GM06990 (cell line): ENCODE results near the gene TPT1.
"Not testable (repeated sequence)": the region's sequence is repeated elsewhere in the genome, so short reads cannot be mapped to it uniquely, and the experiment has no call there.

Source experiments
- DNase-seq: peaks from one replicate; pipeline ENCODE4 v3.0.0-alpha.2; 2011; ENCODE audit not compliant: insufficient read length; ENCODE audit errors: extremely low read depth
- H3K27me3 ChIP-seq: replicated peaks from 2 replicates; pipeline ENCODE4 v1.6.0; 2011; ENCODE audit warnings: low read length; ENCODE audit not compliant: control insufficient read depth, insufficient read depth
- H3K36me3 ChIP-seq: 2 replicates; pipeline ENCODE4 v1.5.1; 2011; ENCODE audit warnings: low read length; ENCODE audit not compliant: control insufficient read depth, insufficient read depth
- H3K4me3 ChIP-seq: replicated peaks from 2 replicates; pipeline ENCODE4 v1.5.1; 2011; ENCODE audit warnings: low read depth, mild to moderate bottlenecking, control low read depth, low read length
- TF ChIP-seq, protein P1 (sequence below): IDR thresholded peaks from 2 replicates; pipeline ENCODE4 v1.5.1; 2011; ENCODE audit warnings: low read length, control low read depth, mild to moderate bottlenecking, inconsistent platforms; ENCODE audit not compliant: insufficient read depth, poor library complexity, severe bottlenecking

The TPT1 gene

DNA sequence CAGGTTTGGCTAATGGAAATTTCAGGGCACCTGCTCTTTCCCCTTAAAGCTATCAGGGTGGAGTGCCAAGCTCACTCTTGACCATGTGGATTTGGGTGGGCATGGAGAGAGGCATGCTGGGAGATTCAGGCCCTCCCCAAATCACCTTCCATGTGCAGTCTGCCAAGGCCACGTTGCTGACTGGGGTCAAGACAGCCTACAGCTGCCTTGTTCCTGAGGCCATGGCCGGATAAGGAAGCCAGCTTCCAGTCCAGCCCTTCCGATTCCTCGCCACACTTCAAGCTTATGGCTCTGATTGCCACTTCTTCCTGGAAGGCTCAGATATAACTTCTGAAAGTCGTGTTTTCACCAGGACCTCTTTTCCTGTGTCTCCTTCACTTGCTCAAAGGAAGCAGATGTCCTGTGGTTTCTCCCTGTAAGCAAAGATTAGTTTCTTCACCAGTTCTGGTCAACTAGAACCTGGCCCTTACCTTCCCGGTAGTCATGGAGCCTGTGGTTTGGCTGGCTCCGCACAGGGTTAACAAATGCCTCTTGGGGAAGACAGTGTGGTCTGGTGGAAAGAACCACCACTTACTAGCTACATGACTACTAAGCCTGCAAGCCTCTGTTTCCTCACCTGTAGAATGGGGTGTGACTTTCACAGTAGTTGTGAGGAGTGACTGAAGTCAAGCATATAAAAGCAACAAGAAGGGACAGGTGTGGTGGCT lies 16.1 kb upstream of the TPT1 start:
- TF ChIP-seq, protein P1, sequence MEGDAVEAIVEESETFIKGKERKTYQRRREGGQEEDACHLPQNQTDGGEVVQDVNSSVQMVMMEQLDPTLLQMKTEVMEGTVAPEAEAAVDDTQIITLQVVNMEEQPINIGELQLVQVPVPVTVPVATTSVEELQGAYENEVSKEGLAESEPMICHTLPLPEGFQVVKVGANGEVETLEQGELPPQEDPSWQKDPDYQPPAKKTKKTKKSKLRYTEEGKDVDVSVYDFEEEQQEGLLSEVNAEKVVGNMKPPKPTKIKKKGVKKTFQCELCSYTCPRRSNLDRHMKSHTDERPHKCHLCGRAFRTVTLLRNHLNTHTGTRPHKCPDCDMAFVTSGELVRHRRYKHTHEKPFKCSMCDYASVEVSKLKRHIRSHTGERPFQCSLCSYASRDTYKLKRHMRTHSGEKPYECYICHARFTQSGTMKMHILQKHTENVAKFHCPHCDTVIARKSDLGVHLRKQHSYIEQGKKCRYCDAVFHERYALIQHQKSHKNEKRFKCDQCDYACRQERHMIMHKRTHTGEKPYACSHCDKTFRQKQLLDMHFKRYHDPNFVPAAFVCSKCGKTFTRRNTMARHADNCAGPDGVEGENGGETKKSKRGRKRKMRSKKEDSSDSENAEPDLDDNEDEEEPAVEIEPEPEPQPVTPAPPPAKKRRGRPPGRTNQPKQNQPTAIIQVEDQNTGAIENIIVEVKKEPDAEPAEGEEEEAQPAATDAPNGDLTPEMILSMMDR = no peak
- Histone ChIP-seq H3K27me3 (no peaks in the 10 kb centered on the region), H3K4me3 (no peak overlapping the region), H3K36me3 (peaks cover 2% of the 10 kb centered on the region; the same call in 1 of the 2 replicates)
- no peak for DNase-seq

DNA sequence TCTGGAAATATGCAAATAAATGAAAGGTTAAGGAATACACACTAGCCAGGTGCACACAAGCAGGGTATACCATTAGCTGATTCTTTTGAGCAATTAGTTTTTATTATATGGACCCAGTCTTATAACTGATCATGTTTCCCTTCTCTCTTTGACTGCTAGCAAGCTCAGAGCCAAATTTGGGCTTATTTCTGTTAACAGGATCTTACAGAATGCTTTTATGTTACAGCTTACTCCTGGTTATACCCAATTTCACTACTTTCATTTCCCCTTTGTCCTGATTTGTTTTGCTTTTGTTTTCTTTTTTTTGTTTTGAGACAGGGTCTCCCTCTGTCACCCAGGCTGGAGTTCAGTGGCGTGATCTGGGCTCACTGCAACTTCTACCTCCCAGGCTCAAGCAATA lies 12.9 kb upstream of the TPT1 start:
- no peak overlapping the region for H3K4me3 ChIP-seq
- peaks cover 2% of the 10 kb centered on the region for H3K36me3 ChIP-seq
- DNase-seq = no peak
- TF ChIP-seq, protein P1 = no peak
- no peaks in the 10 kb centered on the region for H3K27me3 ChIP-seq

DNA sequence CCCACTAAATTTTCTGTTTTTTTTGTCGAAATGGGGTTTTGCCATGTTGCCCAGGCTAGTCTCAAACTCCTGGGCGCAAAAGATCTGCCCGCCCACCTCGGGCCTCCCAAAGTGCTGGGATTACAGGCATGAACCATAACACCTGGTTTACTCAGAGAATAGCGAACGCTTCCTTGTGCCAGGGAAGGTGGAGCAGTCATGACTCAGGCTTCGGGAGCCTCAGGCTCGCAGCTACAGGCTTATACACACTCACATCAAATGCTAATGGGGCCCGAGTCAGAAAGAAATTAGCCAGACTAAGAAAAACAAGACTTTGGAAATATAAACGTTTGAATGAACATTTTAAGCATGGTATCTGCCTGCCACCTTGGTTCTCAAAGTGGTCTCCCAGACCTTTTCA lies 11.0 kb upstream of the TPT1 start:
- TF ChIP-seq, protein P1 = no peak
- DNase-seq = no peak
- Histone ChIP-seq H3K27me3 (no peaks in the 10 kb centered on the region), H3K4me3 (no peak overlapping the region), H3K36me3 (peaks cover 2% of the 10 kb centered on the region)

DNA sequence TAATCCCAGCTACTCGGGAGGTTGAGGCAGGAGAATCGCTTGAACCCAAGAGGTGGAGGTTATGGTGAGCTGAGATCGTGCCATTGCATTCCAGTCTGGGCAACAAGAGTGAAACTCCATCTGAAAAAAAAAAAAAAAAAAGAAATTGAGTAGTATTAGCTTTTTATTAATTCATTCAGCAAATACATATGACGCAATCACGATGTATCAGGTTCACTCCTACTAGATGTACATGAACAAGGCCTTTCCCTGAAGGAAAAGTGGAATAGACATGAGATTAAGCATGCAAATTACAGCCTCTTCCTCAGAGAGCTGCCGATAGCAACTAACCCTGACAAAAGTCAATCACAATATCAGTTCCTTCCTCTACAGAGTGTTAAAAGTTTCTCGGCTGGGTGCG lies 9.2 kb upstream of the TPT1 start:
- DNase-seq = no peak
- Histone ChIP-seq H3K36me3 (no peaks in the 10 kb centered on the region; the same call in none of the 2 replicates), H3K27me3 (no peaks in the 10 kb centered on the region), H3K4me3 (no peak overlapping the region)
- TF ChIP-seq, protein P1 = no peak

DNA sequence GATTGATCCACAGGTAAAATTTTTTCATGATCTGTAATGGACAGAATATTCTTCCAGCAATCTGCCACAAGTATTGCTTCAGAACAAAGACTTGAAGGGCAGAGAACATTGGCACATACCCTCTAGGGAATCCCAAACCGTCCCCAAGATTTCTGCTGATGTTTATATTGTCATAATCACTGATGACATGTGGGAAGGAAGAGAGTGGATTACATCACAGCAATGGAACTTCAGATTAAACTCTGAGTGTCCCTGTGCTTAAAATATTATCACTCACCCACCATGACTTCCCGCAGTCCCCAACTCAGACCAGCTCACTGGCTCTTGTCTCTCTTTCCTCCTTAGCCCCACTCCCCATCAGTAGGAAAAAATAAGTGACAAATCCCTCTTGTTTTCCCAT lies 8.5 kb upstream of the TPT1 start:
- Histone ChIP-seq H3K27me3 (no peaks in the 10 kb centered on the region), H3K4me3 (no peak overlapping the region), H3K36me3 (no peaks in the 10 kb centered on the region; the same call in none of the 2 replicates)
- TF ChIP-seq, protein P1 = no peak
- no peak for DNase-seq

DNA sequence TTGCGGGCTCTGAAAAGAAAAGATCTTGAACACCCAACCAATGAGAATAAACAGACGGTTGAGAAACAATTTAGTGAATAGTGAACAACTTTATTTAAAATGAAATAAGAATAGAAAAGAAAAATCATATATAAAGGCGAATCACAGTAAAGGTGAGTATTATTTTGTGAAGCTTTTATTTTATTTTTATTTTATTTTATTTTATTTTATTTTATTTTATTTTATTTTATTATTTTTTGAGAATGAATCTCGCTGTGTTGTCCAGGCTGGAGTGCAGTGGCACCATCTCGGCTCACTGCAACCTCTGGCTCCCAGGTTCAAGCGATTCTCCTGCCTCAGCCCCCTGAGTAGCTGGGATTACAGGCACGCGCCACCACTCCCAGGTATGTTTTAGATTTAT lies 3.1 kb upstream of the TPT1 start:
- not testable (repeated sequence) for DNase-seq, H3K27me3 ChIP-seq, H3K4me3 ChIP-seq, H3K36me3 ChIP-seq

DNA sequence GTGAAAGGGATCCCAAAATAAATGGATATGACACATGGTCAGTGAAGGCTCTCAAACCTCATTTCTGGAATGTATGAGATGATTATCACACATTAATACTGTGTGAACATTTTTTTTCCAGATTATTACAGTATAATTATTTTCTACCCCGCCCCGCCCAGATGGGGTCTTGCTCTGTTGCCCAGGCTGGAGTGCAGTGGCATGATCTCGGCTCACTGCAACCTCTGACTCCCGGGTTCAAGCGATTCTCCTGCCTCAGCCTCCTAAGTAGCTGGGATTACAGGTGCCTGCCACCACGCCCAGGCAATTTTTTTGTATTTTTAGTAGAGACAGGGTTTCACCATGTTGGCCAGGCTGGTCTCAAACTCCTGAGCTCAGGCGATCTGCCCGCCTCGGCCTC lies 2.1 kb upstream of the TPT1 start:
- H3K4me3 ChIP-seq, DNase-seq, H3K27me3 ChIP-seq, H3K36me3 ChIP-seq: not testable (repeated sequence)

DNA sequence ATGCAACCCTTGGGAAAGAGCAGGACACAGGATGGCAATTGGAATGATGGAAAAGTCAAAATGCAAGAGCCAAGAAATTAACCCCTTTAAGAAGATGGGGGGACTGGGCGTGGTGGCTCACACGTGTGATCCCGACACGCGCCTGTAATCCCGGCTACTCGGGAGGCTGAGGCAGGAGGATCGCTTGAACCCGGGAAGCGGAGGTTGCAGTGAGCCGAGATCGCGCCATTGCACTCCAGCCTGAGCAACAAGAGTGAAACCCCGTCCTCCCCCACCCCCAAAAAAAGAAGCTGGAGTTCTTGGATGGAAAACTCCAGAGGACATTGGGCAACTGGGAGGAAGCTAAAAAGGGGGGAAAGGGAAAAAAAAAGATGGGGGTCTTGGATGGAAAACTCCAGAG lies 1.7 kb upstream of the TPT1 start:
- not testable (repeated sequence) for H3K36me3 ChIP-seq

More for the DNA sequence above, 1.7 kb upstream of the TPT1 start:
- H3K4me3 ChIP-seq, DNase-seq, H3K27me3 ChIP-seq: not testable (repeated sequence)
